HEK293T (cell line): Measurements from ENCODE around the gene GTF3C1.
"Not testable (repeated sequence)": the region's sequence is repeated elsewhere in the genome, so short reads cannot be mapped to it uniquely, and the experiment has no call there.

Experiments
- CTCF ChIA-PET: fragments of 350-600 bp; formaldehyde crosslinking; extraction: SDS; loops from one replicate; lab custom pipeline; 2021; ENCODE audit warnings: antibody characterized with exemption, inconsistent platforms; lab: Yijun Ruan, JAX
- POLR2A ChIA-PET: fragments of 350-600 bp; formaldehyde crosslinking; extraction: SDS; loops from one replicate; lab custom pipeline; 2020; ENCODE audit warnings: antibody characterized with exemption, inconsistent platforms; lab: Yijun Ruan, JAX
- DNase-seq: peaks from one replicate; pipeline ENCODE4 v3.0.0; 2012; ENCODE audit warnings: mixed read lengths; ENCODE audit errors: extremely low spot score
- ARNT ChIP-seq: fragments of 450-650 bp; IDR thresholded peaks from 2 replicates; pipeline ENCODE4 v1.6.1; 2017; ENCODE audit warnings: mild to moderate bottlenecking
- BHLHE40 ChIP-seq: fragments of 450-650 bp; IDR thresholded peaks from 2 replicates; pipeline ENCODE4 v1.6.1; 2016; ENCODE audit warnings: mild to moderate bottlenecking, moderate library complexity, borderline replicate concordance
- CTBP1 ChIP-seq: fragments of 450-650 bp; IDR thresholded peaks from 2 replicates; pipeline ENCODE4 v1.6.1; 2016; ENCODE audit warnings: borderline replicate concordance
- ELF4 ChIP-seq: fragments of 450-650 bp; IDR thresholded peaks from 2 replicates; pipeline ENCODE4 v1.6.1; 2017; ENCODE audit warnings: antibody characterized with exemption
- FOXA1 ChIP-seq: fragments of 450-650 bp; IDR thresholded peaks from 2 replicates; pipeline ENCODE4 v1.6.1; 2016; ENCODE audit warnings: mild to moderate bottlenecking
- FOXK2 ChIP-seq: fragments of 450-650 bp; IDR thresholded peaks from 2 replicates; pipeline ENCODE4 v1.6.1; 2016; ENCODE audit warnings: mild to moderate bottlenecking
- FOXM1 ChIP-seq: fragments of 450-650 bp; IDR thresholded peaks from 2 replicates; pipeline ENCODE4 v1.6.1; 2017; ENCODE audit warnings: mild to moderate bottlenecking, borderline replicate concordance
- HDGF ChIP-seq: fragments of 450-650 bp; IDR thresholded peaks from 2 replicates; pipeline ENCODE4 v1.6.1; 2017; ENCODE audit warnings: antibody characterized with exemption, borderline replicate concordance
- L3MBTL2 ChIP-seq: fragments of 450-650 bp; conservative IDR thresholded peaks from 2 replicates; pipeline ENCODE4 v1.6.1; 2016; ENCODE audit warnings: mild to moderate bottlenecking
- LEF1 ChIP-seq: fragments of 450-650 bp; IDR thresholded peaks from 2 replicates; pipeline ENCODE4 v1.6.1; 2017; ENCODE audit warnings: mild to moderate bottlenecking, borderline replicate concordance
- NFRKB ChIP-seq: fragments of 450-650 bp; IDR thresholded peaks from 2 replicates; pipeline ENCODE4 v1.6.1; 2016; ENCODE audit warnings: mild to moderate bottlenecking, moderate library complexity
- PKNOX1 ChIP-seq: fragments of 450-650 bp; IDR thresholded peaks from 2 replicates; pipeline ENCODE4 v1.6.1; 2016
- SP1 ChIP-seq: fragments of 450-650 bp; IDR thresholded peaks from 2 replicates; pipeline ENCODE4 v1.6.1; 2017
- SUZ12 ChIP-seq: fragments of 450-650 bp; IDR thresholded peaks from 2 replicates; pipeline ENCODE4 v1.6.1; 2016; ENCODE audit warnings: mild to moderate bottlenecking
- TARDBP ChIP-seq: fragments of 450-650 bp; IDR thresholded peaks from 2 replicates; pipeline ENCODE4 v1.6.1; 2016
- ZNF384 ChIP-seq: fragments of 450-650 bp; IDR thresholded peaks from 2 replicates; pipeline ENCODE4 v1.6.1; 2016

The GTF3C1 gene

GRCh38 chr16:27436921-27437650, 112.6 kb downstream of the GTF3C1 start:
- CTCF ChIA-PET = no interaction called here
- TF ChIP-seq NFRKB (no peak), CTBP1 (no peak), FOXA1 (no peak), HDGF (no peak), FOXM1 (no peak), SUZ12 (no peak), ELF4 (no peak), PKNOX1 (no peak), ARNT (no peak), ZNF384 (no peak), SP1 (no peak), L3MBTL2 (no peak), TARDBP (no peak), FOXK2 (no peak), LEF1 (no peak), BHLHE40 (no peak)
- POLR2A ChIA-PET = no interaction called here
- DNase-seq = no peak

- TF ChIP-seq ARNT = no peak
- no peak for TF ChIP-seq HDGF
- no peak for TF ChIP-seq PKNOX1
- TF ChIP-seq FOXA1 = no peak
- no peak for TF ChIP-seq SUZ12
- TF ChIP-seq FOXK2 = no peak
- TF ChIP-seq LEF1 = no peak
- TF ChIP-seq SP1 = no peak
- no peak for TF ChIP-seq ELF4
- TF ChIP-seq FOXM1 = no peak
- no peak for TF ChIP-seq CTBP1
- CTCF ChIA-PET = no interaction called here
- POLR2A ChIA-PET = no interaction called here
- no peak for DNase-seq
Measured at GRCh38 chr16:27436065-27436464, 113.6 kb downstream of the GTF3C1 start.

GRCh38 chr16:27435146-27435545, 114.6 kb downstream of the GTF3C1 start:
- POLR2A ChIA-PET, CTCF ChIA-PET, DNase-seq: not testable (repeated sequence)

- no peak for DNase-seq
- ChIA-PET CTCF (no interaction called here), POLR2A (no interaction called here)
- no peak for TF ChIP-seq TARDBP
- TF ChIP-seq L3MBTL2 = no peak
- TF ChIP-seq FOXM1 = no peak
- TF ChIP-seq LEF1 = no peak
- no peak for TF ChIP-seq ZNF384
- TF ChIP-seq NFRKB = no peak
- TF ChIP-seq SUZ12 = no peak
- TF ChIP-seq SP1 = no peak
- TF ChIP-seq ELF4 = no peak
- no peak for TF ChIP-seq PKNOX1
- TF ChIP-seq ARNT = no peak
Measured at GRCh38 chr16:27434141-27435051, 115.3 kb downstream of the GTF3C1 start.

- POLR2A ChIA-PET = no interaction called here
- TF ChIP-seq CTBP1 = no peak
- DNase-seq = no peak
- CTCF ChIA-PET = no interaction called here
Measured at GRCh38 chr16:27433636-27434035, 116.1 kb downstream of the GTF3C1 start.

- CTCF ChIA-PET, DNase-seq, POLR2A ChIA-PET: not testable (repeated sequence)
Measured at GRCh38 chr16:27433191-27433590, 116.5 kb downstream of the GTF3C1 start.

GRCh38 chr16:27432558-27432957, 117.2 kb downstream of the GTF3C1 start:
- peak; percentile 6 for DNase-seq
- TF ChIP-seq ARNT = no peak
- POLR2A ChIA-PET = no interaction called here
- CTCF ChIA-PET = no interaction called here
